GM23338 (cell line): ENCODE measurements around the gene GPA33.

Source experiments
- CREB1 ChIP-seq: fragments of 250-450 bp; sonication (Bioruptor Pico); IDR thresholded peaks from 2 replicates; pipeline ENCODE4 v1.5.0; 2020; ENCODE audit warnings: low read depth, mild to moderate bottlenecking, moderate library complexity
- EZH2 ChIP-seq: fragments of 200-600 bp; sonication (generic); IDR thresholded peaks from one replicate; pipeline ENCODE4 v1.8.0; 2017; ENCODE audit warnings: antibody characterized with exemption, mild to moderate bottlenecking, low read depth; ENCODE audit not compliant: unreplicated experiment
- EZH2phosphoT487 ChIP-seq: fragments of 200-600 bp; sonication (generic); IDR thresholded peaks from one replicate; pipeline ENCODE4 v1.8.1; 2018; ENCODE audit warnings: antibody characterized with exemption; ENCODE audit not compliant: unreplicated experiment
- JUNB ChIP-seq: IDR thresholded peaks from one replicate; pipeline ENCODE4 v1.6.1; 2016; ENCODE audit warnings: antibody characterized with exemption; ENCODE audit not compliant: unreplicated experiment
- POLR2AphosphoS5 ChIP-seq: IDR thresholded peaks from 2 replicates; pipeline ENCODE4 v1.6.1; 2016; ENCODE audit warnings: antibody characterized with exemption, low read depth
- REST ChIP-seq: IDR thresholded peaks from one replicate; pipeline ENCODE4 v1.6.1; 2018; ENCODE audit warnings: antibody characterized with exemption; ENCODE audit not compliant: unreplicated experiment
- STAT1 ChIP-seq: IDR thresholded peaks from one replicate; pipeline ENCODE4 v1.6.1; 2016; ENCODE audit warnings: antibody characterized with exemption; ENCODE audit not compliant: unreplicated experiment
- TF ChIP-seq, protein P1 (sequence below), 2 experiments: fragments of 200-600 bp in 1 of 2; sonication (generic) in 1 of 2; conservative IDR thresholded peaks; 2 replicates each; pipeline versions ENCODE4 v1.5.1 to v1.6.1; 2016 to 2017; ENCODE audit warnings: antibody characterized with exemption in 2 of 2, low read depth in 2 of 2, mild to moderate bottlenecking in 2 of 2, moderate library complexity in 1 of 2

DNA sequence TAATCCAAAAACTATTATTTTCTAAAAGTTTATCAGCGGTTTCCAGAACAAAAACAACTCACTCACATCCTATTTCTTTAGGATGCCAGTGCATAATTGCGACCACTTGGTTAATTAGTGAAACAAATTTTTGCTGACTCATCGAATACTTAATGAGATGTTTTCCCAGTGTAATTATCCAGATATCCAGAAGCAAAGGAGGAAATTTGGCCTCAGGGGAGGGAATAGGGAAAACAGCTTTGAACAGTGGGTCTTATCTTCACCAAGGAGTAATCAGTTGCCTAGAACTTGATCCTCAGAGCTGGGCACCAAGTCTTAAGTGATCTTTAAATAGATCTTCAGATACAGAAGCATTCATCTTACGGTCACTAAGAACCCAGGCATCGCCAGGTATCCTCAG is 28.0 kb upstream of the GPA33 start:
- TF ChIP-seq, protein P1, sequence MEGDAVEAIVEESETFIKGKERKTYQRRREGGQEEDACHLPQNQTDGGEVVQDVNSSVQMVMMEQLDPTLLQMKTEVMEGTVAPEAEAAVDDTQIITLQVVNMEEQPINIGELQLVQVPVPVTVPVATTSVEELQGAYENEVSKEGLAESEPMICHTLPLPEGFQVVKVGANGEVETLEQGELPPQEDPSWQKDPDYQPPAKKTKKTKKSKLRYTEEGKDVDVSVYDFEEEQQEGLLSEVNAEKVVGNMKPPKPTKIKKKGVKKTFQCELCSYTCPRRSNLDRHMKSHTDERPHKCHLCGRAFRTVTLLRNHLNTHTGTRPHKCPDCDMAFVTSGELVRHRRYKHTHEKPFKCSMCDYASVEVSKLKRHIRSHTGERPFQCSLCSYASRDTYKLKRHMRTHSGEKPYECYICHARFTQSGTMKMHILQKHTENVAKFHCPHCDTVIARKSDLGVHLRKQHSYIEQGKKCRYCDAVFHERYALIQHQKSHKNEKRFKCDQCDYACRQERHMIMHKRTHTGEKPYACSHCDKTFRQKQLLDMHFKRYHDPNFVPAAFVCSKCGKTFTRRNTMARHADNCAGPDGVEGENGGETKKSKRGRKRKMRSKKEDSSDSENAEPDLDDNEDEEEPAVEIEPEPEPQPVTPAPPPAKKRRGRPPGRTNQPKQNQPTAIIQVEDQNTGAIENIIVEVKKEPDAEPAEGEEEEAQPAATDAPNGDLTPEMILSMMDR (conservative IDR thresholded peaks at IDR 0.05; ENCODE audit: low read depth in 2 of 2) = no peak
- TF ChIP-seq JUNB = no peak
- no peak for TF ChIP-seq EZH2
- no peak for TF ChIP-seq POLR2AphosphoS5
- no peak for TF ChIP-seq EZH2phosphoT487
- no peak for TF ChIP-seq CREB1 (CRISPR knock-in tag)
- TF ChIP-seq REST = no peak
- TF ChIP-seq STAT1 = no peak
